Prostate gland (tissue), 2 donors: ENCODE data around the gene ADAR. TPM values are rescaled to one million over a fixed set of nuclear protein-coding genes. Genes with fewer than 3 reads are reported as not detected.

Experiments
- DNase-seq: peaks from one replicate; pipeline ENCODE4 v3.0.0-alpha.2; 2019; ENCODE audit warnings: low spot score
- H3K27ac ChIP-seq, 2 donors: fragments of 200-600 bp; sonication (generic); 2 replicates each; pipeline ENCODE4 v1.5.1; 2017 to 2019
- H3K27me3 ChIP-seq: fragments of 200-600 bp; sonication (generic); replicated peaks from 2 replicates; pipeline ENCODE4 v1.5.1; 2019; ENCODE audit not compliant: insufficient read depth
- H3K36me3 ChIP-seq, 2 donors: fragments of 200-600 bp; sonication (generic); 1 replicate in 1 of 2; 2 replicates in 1 of 2; pipeline versions ENCODE4 v1.5.1 to v1.8.1; 2017 to 2019
- H3K4me1 ChIP-seq: fragments of 200-600 bp; sonication (generic); replicated peaks from 2 replicates; pipeline ENCODE4 v1.5.1; 2019
- H3K4me3 ChIP-seq, 2 donors: fragments of 200-600 bp; sonication (generic); 2 replicates each; pipeline ENCODE4 v1.5.1; 2017 to 2019
- H3K9me3 ChIP-seq: fragments of 200-600 bp; sonication (generic); 2 replicates; pipeline ENCODE4 v1.5.1; 2017
- CTCF ChIP-seq, 4 experiments: fragments of 200-600 bp in 2 of 4; fragments of 450-650 bp in 2 of 4; sonication (generic) in 2 of 4; IDR thresholded peaks; 1 replicate in 3 of 4; 2 replicates in 1 of 4; pipeline ENCODE4 v1.5.1; 2016 to 2019; ENCODE audit warnings: antibody characterized with exemption in 4 of 4, mild to moderate bottlenecking in 2 of 4, moderate library complexity in 2 of 4
- POLR2A ChIP-seq: fragments of 450-650 bp; IDR thresholded peaks from one replicate; pipeline ENCODE4 v1.6.1; 2016; ENCODE audit warnings: antibody characterized with exemption, mild to moderate bottlenecking
- POLR2AphosphoS5 ChIP-seq: sonication (generic); formaldehyde crosslinking; IDR thresholded peaks from one replicate; pipeline ENCODE4 v1.6.1; 2017; ENCODE audit warnings: antibody characterized with exemption
- WGBS: methylation state at CpG from one replicate; pipeline ENCODE4 v1.1.5; 2018; 5-methylcytosine and 5-hydroxymethylcytosine counted together
- intact Hi-C: fragments of 100-400 bp; cut with DNase I; formaldehyde crosslinking; loops from one replicate; pipeline ENCODE4 v1.14.2; 2022
- total RNA-seq, 2 donors: library from RNA; depleted of rRNA; stranded (reverse); fragments of >200 nt; gene quantifications; one replicate each; pipeline ENCODE4 v1.1.0, GENCODE V29; 2016

The ADAR gene
- total RNA-seq, 2 donors from 2014 or later, result 98.1 to 181 TPM

- intact Hi-C loops, result no loop called here
- WGBS, result 88% methylated on average over 5 of the region's 5 CpGs
- no peak for DNase-seq
- H3K4me3 ChIP-seq, result no peak overlapping the region
- H3K36me3 ChIP-seq, result no peaks in the 10 kb centered on the region
- no peaks in the 10 kb centered on the region for H3K4me1 ChIP-seq
- no peak overlapping the region for H3K27ac ChIP-seq
- TF ChIP-seq POLR2A (no peak), CTCF (IDR thresholded peaks at IDR 0.05) (no peak), POLR2AphosphoS5 (no peak)
- no peaks in the 10 kb centered on the region for H3K27me3 ChIP-seq
- no peaks in the 10 kb centered on the region for H3K9me3 ChIP-seq
Observed at GRCh38 chr1:154616659-154617345, 8.8 kb upstream of the ADAR start.

GRCh38 chr1:154615411-154615810 lies 7.4 kb upstream of the ADAR start:
- no peaks in the 10 kb centered on the region for H3K36me3 ChIP-seq
- intact Hi-C loops, result no loop called here
- DNase-seq, result no peak
- H3K27ac ChIP-seq, result no peak overlapping the region
- WGBS, result 91% methylated on average over 4 of the region's 4 CpGs
- no peak overlapping the region for H3K4me3 ChIP-seq
- TF ChIP-seq CTCF (IDR thresholded peaks at IDR 0.05) (no peak), POLR2A (no peak), POLR2AphosphoS5 (no peak)
- H3K4me1 ChIP-seq, result no peaks in the 10 kb centered on the region
- H3K9me3 ChIP-seq, result no peaks in the 10 kb centered on the region
- H3K27me3 ChIP-seq, result no peaks in the 10 kb centered on the region

GRCh38 chr1:154614901-154615300 lies 6.9 kb upstream of the ADAR start:
- Histone ChIP-seq H3K4me3 (no peak overlapping the region), H3K27me3 (no peaks in the 10 kb centered on the region), H3K27ac (no peak overlapping the region), H3K36me3 (no peaks in the 10 kb centered on the region), H3K9me3 (no peaks in the 10 kb centered on the region), H3K4me1 (no peaks in the 10 kb centered on the region)
- no peak for DNase-seq
- intact Hi-C loops, result no loop called here
- 84% methylated on average over 6 of the region's 6 CpGs for WGBS
- no peak for TF ChIP-seq POLR2A
- TF ChIP-seq CTCF (IDR thresholded peaks at IDR 0.05), result no peak
- no peak for TF ChIP-seq POLR2AphosphoS5

- no peaks in the 10 kb centered on the region for H3K36me3 ChIP-seq
- no peaks in the 10 kb centered on the region for H3K27me3 ChIP-seq
- no peak overlapping the region for H3K4me3 ChIP-seq
- 100% methylated on average over 4 of the region's 4 CpGs for WGBS
- TF ChIP-seq POLR2AphosphoS5 (no peak), POLR2A (no peak), CTCF (IDR thresholded peaks at IDR 0.05) (no peak)
- DNase-seq, result no peak
- no peaks in the 10 kb centered on the region for H3K4me1 ChIP-seq
- H3K27ac ChIP-seq, result no peak overlapping the region
- H3K9me3 ChIP-seq, result no peaks in the 10 kb centered on the region
- intact Hi-C loops, result no loop called here
Observed at GRCh38 chr1:154614247-154614646, 6.3 kb upstream of the ADAR start.

- Histone ChIP-seq H3K36me3 (no peaks in the 10 kb centered on the region), H3K4me3 (no peak overlapping the region), H3K27me3 (no peaks in the 10 kb centered on the region), H3K9me3 (no peaks in the 10 kb centered on the region), H3K4me1 (peaks cover 4% of the 10 kb centered on the region), H3K27ac (no peak overlapping the region)
- TF ChIP-seq POLR2A (no peak), CTCF (IDR thresholded peaks at IDR 0.05) (no peak), POLR2AphosphoS5 (no peak)
- 52% methylated on average over 10 of the region's 10 CpGs for WGBS
- DNase-seq, result no peak
- intact Hi-C loops, result no loop called here
Observed at GRCh38 chr1:154611150-154611862, 3.3 kb upstream of the ADAR start.
